ENCODE data around the gene GPR15.

GPR15 gene

GRCh38 chr3:98531622-98532274 lies at the start of gene GPR15:
Gene GPR15, plus strand, starts transcription at chr3:98531978. Its CDS starts 56 bp downstream, at chr3:98532034.
- DNase-seq: no peak

- DNase-seq: no peak
Measured at GRCh38 chr3:98482717-98483482, 48.9 kb upstream of the GPR15 start.

- DNase-seq: no peak
Measured at GRCh38 chr3:98483626-98484025, 48.2 kb upstream of the GPR15 start.

GRCh38 chr3:98497381-98497780 lies 34.4 kb upstream of the GPR15 start, which contains the start of gene OR5K2:
Gene OR5K2, plus strand, starts transcription at chr3:98497681. Its CDS starts 0 bp downstream, at chr3:98497681.
- DNase-seq: no peak

- no peak for DNase-seq
Measured at GRCh38 chr3:98500019-98500418, 31.8 kb upstream of the GPR15 start.

- no peak for DNase-seq
Measured at GRCh38 chr3:98501270-98501669, 30.5 kb upstream of the GPR15 start.

- no peak for DNase-seq
Measured at GRCh38 chr3:98501863-98502576, 29.8 kb upstream of the GPR15 start.

- DNase-seq: no peak
Measured at GRCh38 chr3:98504539-98504938, 27.2 kb upstream of the GPR15 start.

- no peak for DNase-seq
Measured at GRCh38 chr3:98508582-98508981, 23.2 kb upstream of the GPR15 start.

GRCh38 chr3:98512576-98512975 lies 19.2 kb upstream of the GPR15 start:
- DNase-seq: no peak

- DNase-seq: no peak
Measured at GRCh38 chr3:98513091-98513511, 18.7 kb upstream of the GPR15 start.

- no peak for DNase-seq
Measured at GRCh38 chr3:98513736-98514135, 18.0 kb upstream of the GPR15 start.

- DNase-seq: no peak
Measured at GRCh38 chr3:98514948-98515347, 16.8 kb upstream of the GPR15 start.

- no peak for DNase-seq
Measured at GRCh38 chr3:98518816-98519215, 13.0 kb upstream of the GPR15 start.

- no peak for DNase-seq
Measured at GRCh38 chr3:98519351-98519750, 12.4 kb upstream of the GPR15 start.

GRCh38 chr3:98521897-98522543 lies 9.8 kb upstream of the GPR15 start:
- no peak for DNase-seq

GRCh38 chr3:98522544-98523281 lies 9.1 kb upstream of the GPR15 start, which contains the start of gene CLDND1:
Gene CLDND1, minus strand, starts transcription at chr3:98522902. Its CDS starts 1,478 bp downstream, at chr3:98521424.
- DNase-seq: peak; percentile 88

GRCh38 chr3:98525494-98525893 lies 6.3 kb upstream of the GPR15 start:
- DNase-seq: no peak

- no peak for DNase-seq
Measured at GRCh38 chr3:98528474-98529346, 3.1 kb upstream of the GPR15 start.

GRCh38 chr3:98529856-98530459 lies 1.8 kb upstream of the GPR15 start:
- no peak for DNase-seq

GRCh38 chr3:98530676-98531075 lies 1.1 kb upstream of the GPR15 start:
- no peak for DNase-seq

All from 8988T (cell line).